Epithelial cell of esophagus (primary cell): ENCODE data around the gene NXNL2.

Experiments used
- DNase-seq: peaks from one replicate; pipeline ENCODE4 v3.0.0; 2010; ENCODE audit warnings: low read depth
- H3K4me3 ChIP-seq: 2 replicates; pipeline ENCODE4 v1.5.1; 2011; ENCODE audit warnings: mild to moderate bottlenecking, low read length, control low read depth
- TF ChIP-seq, protein P1 (sequence below): IDR thresholded peaks from 2 replicates; pipeline ENCODE4 v1.5.1; 2011; ENCODE audit warnings: low read depth, mild to moderate bottlenecking, low read length, control low read depth, inconsistent platforms; ENCODE audit not compliant: insufficient read depth; ENCODE audit errors: missing control alignments

NXNL2 gene

DNA sequence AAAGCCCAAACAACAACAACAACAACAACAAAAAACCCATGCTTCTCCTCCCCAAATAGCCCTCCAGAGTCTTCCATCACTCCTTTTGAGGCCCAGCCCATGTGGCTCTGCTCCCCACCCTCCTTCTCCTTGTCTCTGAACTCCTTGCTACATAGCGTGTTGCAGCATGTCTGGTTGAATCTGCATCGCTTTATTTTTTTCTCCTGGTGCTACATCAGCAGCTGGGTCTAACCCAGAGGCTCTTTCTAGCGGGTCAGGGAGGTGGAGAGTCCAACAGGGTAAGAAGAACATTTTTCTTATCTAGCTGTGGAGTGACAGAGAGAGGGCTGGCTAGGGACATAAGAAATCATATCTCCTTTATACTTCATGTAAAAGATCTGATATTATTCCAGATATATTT, 18.4 kb downstream of the NXNL2 start:
- DNase-seq: peak; percentile 44
- TF ChIP-seq, protein P1, sequence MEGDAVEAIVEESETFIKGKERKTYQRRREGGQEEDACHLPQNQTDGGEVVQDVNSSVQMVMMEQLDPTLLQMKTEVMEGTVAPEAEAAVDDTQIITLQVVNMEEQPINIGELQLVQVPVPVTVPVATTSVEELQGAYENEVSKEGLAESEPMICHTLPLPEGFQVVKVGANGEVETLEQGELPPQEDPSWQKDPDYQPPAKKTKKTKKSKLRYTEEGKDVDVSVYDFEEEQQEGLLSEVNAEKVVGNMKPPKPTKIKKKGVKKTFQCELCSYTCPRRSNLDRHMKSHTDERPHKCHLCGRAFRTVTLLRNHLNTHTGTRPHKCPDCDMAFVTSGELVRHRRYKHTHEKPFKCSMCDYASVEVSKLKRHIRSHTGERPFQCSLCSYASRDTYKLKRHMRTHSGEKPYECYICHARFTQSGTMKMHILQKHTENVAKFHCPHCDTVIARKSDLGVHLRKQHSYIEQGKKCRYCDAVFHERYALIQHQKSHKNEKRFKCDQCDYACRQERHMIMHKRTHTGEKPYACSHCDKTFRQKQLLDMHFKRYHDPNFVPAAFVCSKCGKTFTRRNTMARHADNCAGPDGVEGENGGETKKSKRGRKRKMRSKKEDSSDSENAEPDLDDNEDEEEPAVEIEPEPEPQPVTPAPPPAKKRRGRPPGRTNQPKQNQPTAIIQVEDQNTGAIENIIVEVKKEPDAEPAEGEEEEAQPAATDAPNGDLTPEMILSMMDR: no peak

DNA sequence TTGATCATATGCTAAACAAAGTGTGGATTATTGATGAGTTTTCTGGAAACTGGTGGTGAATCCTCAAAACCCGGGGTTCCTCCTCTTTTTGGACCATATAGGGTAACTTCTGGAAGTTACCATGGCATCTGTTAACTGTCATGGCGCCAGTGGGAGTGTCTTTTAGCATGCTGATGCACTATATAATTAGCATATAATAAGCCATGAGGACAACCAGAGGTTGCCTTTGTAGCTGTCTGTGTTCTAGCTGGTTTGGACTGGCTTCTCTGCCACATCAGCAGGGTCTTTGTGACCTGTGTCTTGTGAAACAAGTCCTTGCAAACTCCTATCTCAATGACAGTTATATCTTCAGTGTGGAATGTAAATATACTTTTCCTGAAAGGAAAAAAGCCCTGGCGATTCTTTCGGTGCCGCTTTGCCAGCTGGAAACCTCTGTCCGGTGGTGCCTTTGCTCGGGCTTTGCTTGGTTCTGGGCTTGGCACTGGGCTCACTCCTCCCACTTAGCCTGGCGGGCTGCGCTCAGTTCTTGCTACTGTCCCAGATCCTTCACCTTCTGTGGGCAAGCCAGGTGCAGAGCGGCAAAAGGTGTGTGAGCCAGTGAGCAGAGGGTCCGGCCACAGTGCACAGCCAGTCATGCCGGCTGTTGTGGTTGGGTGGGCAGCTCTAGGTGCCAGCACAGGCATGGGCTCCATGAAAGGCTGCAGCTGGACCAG, 20.4 kb downstream of the NXNL2 start:
- DNase-seq: no peak
- TF ChIP-seq, protein P1: no peak
- no peak overlapping the region for H3K4me3 ChIP-seq

More for the DNA sequence above, 18.4 kb downstream of the NXNL2 start:
- no peak overlapping the region for H3K4me3 ChIP-seq

DNA sequence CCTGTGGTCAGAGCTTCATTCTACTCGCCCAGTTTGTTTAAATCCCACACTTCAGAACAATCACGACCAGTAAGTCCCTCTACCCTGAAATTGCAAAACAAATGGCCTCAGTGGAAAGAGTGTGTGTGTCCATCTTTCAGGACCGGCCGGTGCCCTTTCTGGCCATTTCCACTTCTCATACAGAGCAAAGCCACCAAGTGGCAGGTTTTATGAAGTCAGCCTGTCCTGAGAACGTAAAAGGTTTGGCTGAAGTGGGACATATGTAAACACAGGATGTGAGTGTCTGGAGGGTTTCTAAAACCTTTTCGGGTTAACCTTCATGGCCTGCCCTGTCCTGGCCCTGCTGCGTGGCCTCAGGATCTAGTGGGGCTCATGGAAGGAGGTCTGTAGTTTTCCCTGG, 24.7 kb downstream of the NXNL2 start:
- no peak for DNase-seq
- TF ChIP-seq, protein P1: no peak
- no peak overlapping the region for H3K4me3 ChIP-seq

DNA sequence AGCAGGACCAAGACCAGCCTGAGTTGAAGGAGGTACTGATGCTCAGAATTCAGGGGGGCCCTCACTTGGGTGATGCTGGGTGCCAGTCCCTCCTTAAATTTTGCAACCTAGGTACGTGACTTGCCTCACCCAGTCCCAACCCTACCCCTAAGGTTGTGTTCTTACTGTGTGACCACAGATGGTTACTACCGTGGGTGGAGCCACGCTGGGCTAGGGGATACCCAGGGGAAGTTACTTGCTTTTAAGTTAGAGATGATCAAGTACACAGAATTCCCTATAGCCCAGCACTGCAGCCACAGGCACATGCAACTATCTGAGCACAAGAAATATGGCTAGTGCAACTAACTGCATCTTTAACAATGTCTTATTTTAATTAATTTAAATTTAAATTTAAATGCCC, 32.9 kb downstream of the NXNL2 start:
- DNase-seq: no peak
- no peak overlapping the region for H3K4me3 ChIP-seq
- TF ChIP-seq, protein P1: no peak

DNA sequence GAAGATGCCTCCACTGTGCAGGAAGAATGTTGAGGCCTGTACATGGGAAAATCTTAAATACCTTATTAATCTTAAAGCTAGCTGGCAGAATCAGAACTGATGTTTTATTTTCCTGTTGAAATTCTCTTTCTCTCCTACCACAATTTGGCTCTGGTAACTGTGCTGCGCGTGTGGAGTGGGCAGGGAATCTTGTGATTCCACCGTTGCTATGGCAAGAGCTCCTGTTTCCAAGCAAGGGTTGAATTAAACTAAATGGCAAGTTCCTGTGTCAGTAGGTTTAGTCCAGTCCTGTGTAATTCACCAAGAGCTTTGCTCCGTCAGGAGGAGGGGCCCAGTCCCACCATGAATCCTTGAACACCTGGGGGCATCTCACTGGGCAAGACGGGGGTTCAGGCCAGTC, 36.4 kb downstream of the NXNL2 start:
- TF ChIP-seq, protein P1: no peak
- no peak overlapping the region for H3K4me3 ChIP-seq
- DNase-seq: no peak

DNA sequence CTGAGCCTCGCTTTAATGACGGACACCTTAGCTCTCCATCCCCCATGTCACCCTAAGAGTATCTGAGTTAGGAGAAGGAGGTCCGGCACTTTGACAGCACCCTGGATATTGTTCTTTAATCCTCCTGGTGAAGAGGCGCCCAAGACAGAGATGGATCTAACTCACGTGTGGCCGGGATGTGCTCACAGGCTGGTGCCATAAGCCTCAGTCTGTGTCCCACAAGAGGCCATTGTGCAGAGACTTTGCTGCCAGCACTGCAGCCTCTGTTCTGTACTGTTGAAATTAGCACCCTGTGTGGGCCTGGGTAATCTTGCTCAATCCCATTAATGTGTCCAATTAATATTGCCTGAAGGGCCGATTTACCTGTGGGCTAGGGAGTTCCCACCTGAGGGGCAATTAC, 37.7 kb downstream of the NXNL2 start:
- DNase-seq: no peak
- TF ChIP-seq, protein P1: no peak
- no peak overlapping the region for H3K4me3 ChIP-seq

DNA sequence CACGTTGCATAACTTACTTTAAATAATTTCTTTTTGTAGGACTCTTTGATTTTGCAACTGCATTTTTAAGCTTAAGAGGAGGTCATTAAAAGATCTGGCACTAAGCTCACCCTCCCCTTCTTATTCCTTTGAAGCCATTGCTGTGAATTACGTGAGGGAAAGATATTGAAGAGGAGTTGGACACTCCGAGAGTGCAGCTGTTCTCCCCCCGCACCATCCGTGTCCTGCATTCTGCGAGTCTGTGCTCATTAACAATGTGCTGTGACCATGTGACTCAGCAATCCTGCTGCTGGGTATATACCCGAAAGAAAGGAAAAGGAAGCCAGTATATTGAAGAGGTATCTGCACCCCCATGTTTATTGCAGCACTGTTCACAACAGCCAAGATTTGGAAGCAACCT, 40.0 kb downstream of the NXNL2 start:
- DNase-seq: peak; percentile 15
- TF ChIP-seq, protein P1: no peak
- H3K4me3 ChIP-seq: no peak overlapping the region
